ENCODE data around the gene SERINC5.
"Not testable (repeated sequence)": the region's sequence is repeated elsewhere in the genome, so short reads cannot be mapped to it uniquely, and the experiment has no call there.

Gene SERINC5

DNA sequence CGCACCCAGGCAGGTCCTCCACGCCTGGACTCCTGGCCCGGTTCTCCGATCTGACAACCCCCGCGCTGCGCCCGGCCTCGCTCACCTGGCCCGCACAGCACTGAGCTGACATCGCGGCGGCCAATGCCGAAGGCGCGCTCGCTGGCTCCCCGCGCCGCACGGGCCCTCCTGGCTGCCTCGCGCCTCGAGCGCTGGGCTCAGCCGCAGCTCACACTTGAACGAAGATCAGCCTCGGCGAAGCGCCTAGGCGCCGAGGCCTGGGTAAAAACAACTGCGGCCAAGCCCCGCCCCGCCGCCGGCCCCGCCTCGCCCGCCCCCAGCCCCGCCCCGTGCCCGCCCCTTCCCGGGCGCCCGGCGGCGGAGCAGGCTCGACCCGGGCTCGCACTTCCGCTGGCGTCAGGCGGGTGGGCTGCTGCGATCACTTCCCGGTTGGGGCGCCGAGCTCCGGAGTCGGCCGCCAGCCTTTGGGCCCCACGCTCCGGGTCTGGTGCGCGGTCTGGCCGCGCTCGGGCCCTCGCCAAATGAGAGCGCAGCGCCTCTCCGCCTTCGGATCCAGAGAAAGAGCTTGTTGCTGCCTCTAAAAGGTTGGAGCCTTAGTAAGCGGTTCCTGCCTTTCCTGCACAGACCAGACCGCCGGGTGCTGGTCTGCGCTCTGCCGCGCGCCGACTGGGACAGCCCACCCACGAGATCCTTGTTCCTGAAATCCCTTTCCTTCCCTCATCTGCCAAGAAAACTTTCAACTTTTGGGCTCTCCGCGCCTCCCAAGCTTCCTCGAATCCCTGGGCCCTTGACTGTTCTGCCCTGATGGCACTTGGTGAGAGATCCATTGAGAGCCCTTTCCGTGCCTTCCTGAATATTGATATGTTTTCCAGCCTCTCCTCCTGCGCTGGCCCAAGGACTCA, at the start of gene SERINC5:
SERINC5 (minus strand) TSS at position 238 of the 902 bp plus-strand sequence; CDS start at position 112, 126 bp downstream.
- DNase-seq = peak; percentile 87
- H4K20me1 ChIP-seq (ENCODE audit: insufficient read depth, low read length) = no peaks in the 10 kb centered on the region
- H3K4me1 ChIP-seq (ENCODE audit: low read length) = peaks cover 6% of the 10 kb centered on the region; the same call in 1 of the 2 replicates
- no peaks in the 10 kb centered on the region for H3K9me3 ChIP-seq (replicated peaks; ENCODE audit: insufficient read depth, low read length)
- H3K4me3 ChIP-seq (ENCODE audit: low read length) = peak within 1 kb of the TSS; percentile 96
- H3K27me3 ChIP-seq (replicated peaks; ENCODE audit: insufficient read depth, low read length) = no peaks in the 10 kb centered on the region
- H2AFZ ChIP-seq (ENCODE audit: low read length) = peak within 1 kb of the TSS; percentile 85
- no peaks in the 10 kb centered on the region for H3K36me3 ChIP-seq (replicated peaks; ENCODE audit: insufficient read depth, low read length)
- peak within 1 kb of the TSS; percentile 94 for H3K9ac ChIP-seq (ENCODE audit: low read length)
- peak within 1 kb of the TSS; percentile 99 for H3K4me2 ChIP-seq (ENCODE audit: low read depth, low read length)
- no peaks in the 10 kb centered on the region for H3K9me2 ChIP-seq (replicated peaks; ENCODE audit: insufficient read depth, low read length)
- peaks cover 6% of the 10 kb centered on the region; the same call in 1 of the 2 replicates for H3F3A ChIP-seq (ENCODE audit: insufficient read depth, low read length)
- peaks cover 32% of the 10 kb centered on the region for H3K79me2 ChIP-seq (ENCODE audit: low read length)
- TF ChIP-seq, protein P1, sequence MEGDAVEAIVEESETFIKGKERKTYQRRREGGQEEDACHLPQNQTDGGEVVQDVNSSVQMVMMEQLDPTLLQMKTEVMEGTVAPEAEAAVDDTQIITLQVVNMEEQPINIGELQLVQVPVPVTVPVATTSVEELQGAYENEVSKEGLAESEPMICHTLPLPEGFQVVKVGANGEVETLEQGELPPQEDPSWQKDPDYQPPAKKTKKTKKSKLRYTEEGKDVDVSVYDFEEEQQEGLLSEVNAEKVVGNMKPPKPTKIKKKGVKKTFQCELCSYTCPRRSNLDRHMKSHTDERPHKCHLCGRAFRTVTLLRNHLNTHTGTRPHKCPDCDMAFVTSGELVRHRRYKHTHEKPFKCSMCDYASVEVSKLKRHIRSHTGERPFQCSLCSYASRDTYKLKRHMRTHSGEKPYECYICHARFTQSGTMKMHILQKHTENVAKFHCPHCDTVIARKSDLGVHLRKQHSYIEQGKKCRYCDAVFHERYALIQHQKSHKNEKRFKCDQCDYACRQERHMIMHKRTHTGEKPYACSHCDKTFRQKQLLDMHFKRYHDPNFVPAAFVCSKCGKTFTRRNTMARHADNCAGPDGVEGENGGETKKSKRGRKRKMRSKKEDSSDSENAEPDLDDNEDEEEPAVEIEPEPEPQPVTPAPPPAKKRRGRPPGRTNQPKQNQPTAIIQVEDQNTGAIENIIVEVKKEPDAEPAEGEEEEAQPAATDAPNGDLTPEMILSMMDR (IDR thresholded peaks at IDR 0.05; ENCODE audit: low read length) = no peak
- no peak for TF ChIP-seq EZH2phosphoT487 (IDR thresholded peaks at IDR 0.05; ENCODE audit: low read length)
- TF ChIP-seq EZH2 (optimal IDR thresholded peaks at IDR 0.05; ENCODE audit: low read depth, low read length) = no peak
- peak within 1 kb of the TSS; percentile 72; the same call in 1 of the 2 replicates for H3K27ac ChIP-seq (ENCODE audit: low read length)

DNA sequence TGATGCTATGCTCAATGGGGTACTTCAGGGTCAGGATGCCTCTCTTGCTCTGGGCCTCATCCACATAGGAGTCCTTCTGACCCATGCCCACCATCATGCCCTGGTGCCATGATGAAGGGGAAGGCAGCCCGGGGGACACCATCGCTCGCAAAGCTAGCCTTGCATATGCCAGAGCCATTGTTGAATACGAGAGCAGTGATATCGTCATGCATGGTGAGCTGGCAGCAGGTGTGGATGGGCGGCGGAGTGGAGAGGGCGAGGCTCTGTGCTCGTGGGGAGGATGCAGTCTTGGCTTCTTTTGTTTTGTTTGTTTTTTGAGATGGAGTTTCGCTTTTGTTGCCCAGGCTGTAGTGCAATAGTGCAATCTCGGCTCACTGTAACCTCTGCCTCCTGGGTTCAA, 46.8 kb upstream of the SERINC5 start:
- Histone ChIP-seq H3K4me3 (ENCODE audit: low read length) (no peak overlapping the region), H3K4me2 (ENCODE audit: low read depth, low read length) (no peak overlapping the region), H3K9me3 (replicated peaks; ENCODE audit: insufficient read depth, low read length) (no peaks in the 10 kb centered on the region), H4K20me1 (ENCODE audit: insufficient read depth, low read length) (no peaks in the 10 kb centered on the region), H3K4me1 (ENCODE audit: low read length) (no peaks in the 10 kb centered on the region), H2AFZ (ENCODE audit: low read length) (no peak overlapping the region), H3K9me2 (replicated peaks; ENCODE audit: insufficient read depth, low read length) (no peaks in the 10 kb centered on the region), H3K27ac (ENCODE audit: low read length) (no peak overlapping the region), H3K79me2 (ENCODE audit: low read length) (no peaks in the 10 kb centered on the region), H3K27me3 (replicated peaks; ENCODE audit: insufficient read depth, low read length) (no peaks in the 10 kb centered on the region), H3K9ac (ENCODE audit: low read length) (no peak overlapping the region), H3F3A (ENCODE audit: insufficient read depth, low read length) (no peaks in the 10 kb centered on the region), H3K36me3 (replicated peaks; ENCODE audit: insufficient read depth, low read length) (no peaks in the 10 kb centered on the region)
- DNase-seq = no peak
- no peak for TF ChIP-seq EZH2phosphoT487 (IDR thresholded peaks at IDR 0.05; ENCODE audit: low read length)
- no peak for TF ChIP-seq EZH2 (optimal IDR thresholded peaks at IDR 0.05; ENCODE audit: low read depth, low read length)
- TF ChIP-seq, protein P1 (IDR thresholded peaks at IDR 0.05; ENCODE audit: low read length) = no peak

DNA sequence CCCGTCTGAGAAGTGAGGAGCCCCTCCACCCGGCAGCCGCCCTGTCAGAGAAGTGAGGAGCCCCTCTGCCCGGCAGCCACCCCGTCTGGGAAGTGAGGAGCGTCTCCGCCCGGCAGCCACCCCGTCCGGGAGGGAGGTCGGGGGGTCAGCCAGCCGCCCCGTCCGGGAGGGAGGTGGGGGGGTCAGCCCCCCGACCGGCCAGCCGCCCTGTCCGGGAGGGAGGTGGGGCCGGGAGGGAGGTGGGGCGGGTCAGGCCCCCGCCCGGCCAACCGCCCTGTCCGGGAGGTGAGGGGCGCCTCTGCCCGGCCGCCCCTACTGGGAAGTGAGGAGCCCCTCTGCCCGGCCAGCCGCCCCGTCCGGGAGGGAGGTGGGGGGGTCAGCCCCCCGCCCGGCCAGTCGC, 45.5 kb upstream of the SERINC5 start:
- H3K36me3 ChIP-seq (replicated peaks; ENCODE audit: insufficient read depth, low read length); H3K9ac ChIP-seq (ENCODE audit: low read length); H3K4me1 ChIP-seq (ENCODE audit: low read length); H2AFZ ChIP-seq (ENCODE audit: low read length); H4K20me1 ChIP-seq (ENCODE audit: insufficient read depth, low read length); H3K27ac ChIP-seq (ENCODE audit: low read length); H3K9me3 ChIP-seq (replicated peaks; ENCODE audit: insufficient read depth, low read length); H3K27me3 ChIP-seq (replicated peaks; ENCODE audit: insufficient read depth, low read length); H3F3A ChIP-seq (ENCODE audit: insufficient read depth, low read length); DNase-seq; H3K4me3 ChIP-seq (ENCODE audit: low read length); H3K4me2 ChIP-seq (ENCODE audit: low read depth, low read length); H3K9me2 ChIP-seq (replicated peaks; ENCODE audit: insufficient read depth, low read length); H3K79me2 ChIP-seq (ENCODE audit: low read length): not testable (repeated sequence)

DNA sequence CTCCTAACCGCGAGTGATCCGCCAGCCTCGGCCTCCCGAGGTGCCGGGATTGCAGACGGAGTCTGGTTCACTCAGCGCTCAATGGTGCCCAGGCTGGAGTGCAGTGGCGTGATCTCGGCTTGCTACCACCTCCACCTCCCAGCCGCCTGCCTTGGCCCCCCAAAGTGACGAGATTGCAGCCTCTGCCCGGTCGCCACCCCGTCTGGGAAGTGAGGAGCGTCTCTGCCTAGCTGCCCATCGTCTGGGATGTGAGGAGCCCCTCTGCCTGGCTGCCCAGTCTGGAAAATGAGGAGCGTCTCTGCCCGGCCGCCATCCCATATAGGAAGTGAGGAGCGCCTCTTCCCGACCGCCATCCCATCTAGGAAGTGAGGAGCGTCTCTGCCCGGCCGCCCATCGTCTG, 44.9 kb upstream of the SERINC5 start:
- H3K9me3 ChIP-seq (replicated peaks; ENCODE audit: insufficient read depth, low read length); H3K9me2 ChIP-seq (replicated peaks; ENCODE audit: insufficient read depth, low read length); H3F3A ChIP-seq (ENCODE audit: insufficient read depth, low read length); H3K4me3 ChIP-seq (ENCODE audit: low read length); H3K9ac ChIP-seq (ENCODE audit: low read length); H3K79me2 ChIP-seq (ENCODE audit: low read length); H3K4me2 ChIP-seq (ENCODE audit: low read depth, low read length); DNase-seq; H2AFZ ChIP-seq (ENCODE audit: low read length); H3K27me3 ChIP-seq (replicated peaks; ENCODE audit: insufficient read depth, low read length); H3K27ac ChIP-seq (ENCODE audit: low read length); H3K4me1 ChIP-seq (ENCODE audit: low read length); H3K36me3 ChIP-seq (replicated peaks; ENCODE audit: insufficient read depth, low read length); H4K20me1 ChIP-seq (ENCODE audit: insufficient read depth, low read length): not testable (repeated sequence)

Measured in MM.1S (cell line).